GM18498 (cell line): Measurements from ENCODE around the gene NUDT15.
"Not testable (repeated sequence)": the region's sequence is repeated elsewhere in the genome, so short reads cannot be mapped to it uniquely, and the experiment has no call there.

Source experiments
- ATAC-seq: cut with Tn5 transposase; IDR thresholded peaks from one replicate; pipeline ENCODE4 v1.9.1; 2021; ENCODE audit warnings: mild to moderate bottlenecking, moderate library complexity; ENCODE audit not compliant: unreplicated experiment

The NUDT15 gene

GRCh38 chr13:48040896-48041295 lies 3.4 kb downstream of the NUDT15 start:
- ATAC-seq: no peak

GRCh38 chr13:48042894-48043293 lies 5.4 kb downstream of the NUDT15 start:
- no peak for ATAC-seq

GRCh38 chr13:48043789-48044503 lies 6.4 kb downstream of the NUDT15 start:
- no peak for ATAC-seq

- no peak for ATAC-seq
These were observed 13.0 kb downstream of the NUDT15 start for GRCh38 chr13:48050550-48050949.

- no peak for ATAC-seq
These were observed 17.1 kb downstream of the NUDT15 start for GRCh38 chr13:48054601-48055000.

- ATAC-seq: no peak
These were observed 18.2 kb downstream of the NUDT15 start for GRCh38 chr13:48055712-48056111.

GRCh38 chr13:48058536-48058935 lies 21.0 kb downstream of the NUDT15 start:
- ATAC-seq: not testable (repeated sequence)

GRCh38 chr13:48059951-48060350 lies 22.4 kb downstream of the NUDT15 start:
- ATAC-seq: not testable (repeated sequence)

GRCh38 chr13:48066310-48066989 lies 28.9 kb downstream of the NUDT15 start:
- peak; percentile 78 for ATAC-seq

- no peak for ATAC-seq
These were observed 30.5 kb downstream of the NUDT15 start for GRCh38 chr13:48068036-48068435.

- no peak for ATAC-seq
These were observed 31.4 kb downstream of the NUDT15 start for GRCh38 chr13:48068952-48069351.

- ATAC-seq: no peak
These were observed 32.0 kb downstream of the NUDT15 start for GRCh38 chr13:48069573-48069972.

- ATAC-seq: no peak
These were observed 33.4 kb downstream of the NUDT15 start for GRCh38 chr13:48070942-48071341.

GRCh38 chr13:48072304-48072703 lies 34.8 kb downstream of the NUDT15 start:
- ATAC-seq: no peak

- ATAC-seq: no peak
These were observed 35.3 kb downstream of the NUDT15 start for GRCh38 chr13:48072787-48073186.

GRCh38 chr13:48074006-48074405 lies 36.5 kb downstream of the NUDT15 start:
- no peak for ATAC-seq

- peak; percentile 99 for ATAC-seq
These were observed 40.7 kb downstream of the NUDT15 start for GRCh38 chr13:48078251-48078656.

- ATAC-seq: no peak
These were observed 44.2 kb downstream of the NUDT15 start for GRCh38 chr13:48081739-48082138.

- ATAC-seq: no peak
These were observed 48.7 kb downstream of the NUDT15 start for GRCh38 chr13:48086272-48086671.

- ATAC-seq: no peak
These were observed 56.1 kb downstream of the NUDT15 start for GRCh38 chr13:48093588-48093987.

GRCh38 chr13:48094404-48094780 lies 56.9 kb downstream of the NUDT15 start:
- ATAC-seq: peak; percentile 8

GRCh38 chr13:48094781-48095502 lies 57.4 kb downstream of the NUDT15 start, which contains the start of gene MED4:
TSS of gene MED4 (minus strand) at chr13:48095104. CDS start at chr13:48095078, 26 bp downstream.
- peak; percentile 94 for ATAC-seq
